ENCODE data around the gene NKIRAS1. TPM values are rescaled to one million over a fixed set of nuclear protein-coding genes. Genes with fewer than 3 reads are reported as not detected.

The NKIRAS1 gene
- total and polyA plus RNA-seq, 2 experiments from 2014 or later: 9.2 to 9.7 TPM

DNA sequence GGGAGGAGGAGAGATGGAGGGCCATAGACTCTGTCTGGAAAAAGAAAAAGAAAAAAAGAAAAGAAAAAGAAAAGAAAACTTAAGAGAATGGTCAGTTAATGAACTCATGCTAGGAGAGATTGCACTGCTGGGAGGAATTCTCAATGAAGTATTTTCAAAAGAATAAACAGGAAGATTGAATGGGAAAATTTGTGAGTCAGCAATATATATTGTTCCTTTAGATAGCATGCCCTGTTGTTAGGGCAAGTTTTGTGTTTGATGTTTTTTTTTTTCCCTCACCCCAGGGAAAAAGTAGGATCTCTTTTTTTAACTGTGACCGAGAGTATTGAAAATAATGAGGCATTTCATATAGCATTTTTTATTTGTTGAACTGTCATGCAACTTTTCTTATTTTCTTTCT is 20.5 kb upstream of the NKIRAS1 start:
- no peak overlapping the region for H3K27ac ChIP-seq (ENCODE audit: low read depth)
- no peak overlapping the region for H3K4me3 ChIP-seq
- H3K36me3 ChIP-seq (ENCODE audit: insufficient read depth): no peaks in the 10 kb centered on the region
- no peaks in the 10 kb centered on the region for H3K9me3 Mint-ChIP-seq
- TF ChIP-seq EZH2 (IDR thresholded peaks at IDR 0.05; ENCODE audit: low read depth, unreplicated experiment) (no peak), NANOG (IDR thresholded peaks at IDR 0.05; ENCODE audit: borderline replicate concordance) (no peak), EZH2phosphoT487 (IDR thresholded peaks at IDR 0.05; ENCODE audit: unreplicated experiment) (no peak), ZNF114 (CRISPR knock-in tag; IDR thresholded peaks at IDR 0.05) (no peak), POLR2AphosphoS5 (IDR thresholded peaks at IDR 0.05; ENCODE audit: low read depth) (no peak), ZNF331 (CRISPR knock-in tag; IDR thresholded peaks at IDR 0.05; ENCODE audit: low read depth) (no peak), JUNB (IDR thresholded peaks at IDR 0.05; ENCODE audit: unreplicated experiment) (no peak), STAT1 (IDR thresholded peaks at IDR 0.05; ENCODE audit: unreplicated experiment) (no peak), CREB1 (CRISPR knock-in tag; IDR thresholded peaks at IDR 0.05; ENCODE audit: low read depth) (no peak)
- TF ChIP-seq, protein P1, sequence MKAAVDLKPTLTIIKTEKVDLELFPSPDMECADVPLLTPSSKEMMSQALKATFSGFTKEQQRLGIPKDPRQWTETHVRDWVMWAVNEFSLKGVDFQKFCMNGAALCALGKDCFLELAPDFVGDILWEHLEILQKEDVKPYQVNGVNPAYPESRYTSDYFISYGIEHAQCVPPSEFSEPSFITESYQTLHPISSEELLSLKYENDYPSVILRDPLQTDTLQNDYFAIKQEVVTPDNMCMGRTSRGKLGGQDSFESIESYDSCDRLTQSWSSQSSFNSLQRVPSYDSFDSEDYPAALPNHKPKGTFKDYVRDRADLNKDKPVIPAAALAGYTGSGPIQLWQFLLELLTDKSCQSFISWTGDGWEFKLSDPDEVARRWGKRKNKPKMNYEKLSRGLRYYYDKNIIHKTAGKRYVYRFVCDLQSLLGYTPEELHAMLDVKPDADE (IDR thresholded peaks at IDR 0.05): no peak
- TF ChIP-seq, protein P2, sequence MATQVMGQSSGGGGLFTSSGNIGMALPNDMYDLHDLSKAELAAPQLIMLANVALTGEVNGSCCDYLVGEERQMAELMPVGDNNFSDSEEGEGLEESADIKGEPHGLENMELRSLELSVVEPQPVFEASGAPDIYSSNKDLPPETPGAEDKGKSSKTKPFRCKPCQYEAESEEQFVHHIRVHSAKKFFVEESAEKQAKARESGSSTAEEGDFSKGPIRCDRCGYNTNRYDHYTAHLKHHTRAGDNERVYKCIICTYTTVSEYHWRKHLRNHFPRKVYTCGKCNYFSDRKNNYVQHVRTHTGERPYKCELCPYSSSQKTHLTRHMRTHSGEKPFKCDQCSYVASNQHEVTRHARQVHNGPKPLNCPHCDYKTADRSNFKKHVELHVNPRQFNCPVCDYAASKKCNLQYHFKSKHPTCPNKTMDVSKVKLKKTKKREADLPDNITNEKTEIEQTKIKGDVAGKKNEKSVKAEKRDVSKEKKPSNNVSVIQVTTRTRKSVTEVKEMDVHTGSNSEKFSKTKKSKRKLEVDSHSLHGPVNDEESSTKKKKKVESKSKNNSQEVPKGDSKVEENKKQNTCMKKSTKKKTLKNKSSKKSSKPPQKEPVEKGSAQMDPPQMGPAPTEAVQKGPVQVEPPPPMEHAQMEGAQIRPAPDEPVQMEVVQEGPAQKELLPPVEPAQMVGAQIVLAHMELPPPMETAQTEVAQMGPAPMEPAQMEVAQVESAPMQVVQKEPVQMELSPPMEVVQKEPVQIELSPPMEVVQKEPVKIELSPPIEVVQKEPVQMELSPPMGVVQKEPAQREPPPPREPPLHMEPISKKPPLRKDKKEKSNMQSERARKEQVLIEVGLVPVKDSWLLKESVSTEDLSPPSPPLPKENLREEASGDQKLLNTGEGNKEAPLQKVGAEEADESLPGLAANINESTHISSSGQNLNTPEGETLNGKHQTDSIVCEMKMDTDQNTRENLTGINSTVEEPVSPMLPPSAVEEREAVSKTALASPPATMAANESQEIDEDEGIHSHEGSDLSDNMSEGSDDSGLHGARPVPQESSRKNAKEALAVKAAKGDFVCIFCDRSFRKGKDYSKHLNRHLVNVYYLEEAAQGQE (IDR thresholded peaks at IDR 0.05; ENCODE audit: unreplicated experiment): no peak
- TF ChIP-seq, protein P3, sequence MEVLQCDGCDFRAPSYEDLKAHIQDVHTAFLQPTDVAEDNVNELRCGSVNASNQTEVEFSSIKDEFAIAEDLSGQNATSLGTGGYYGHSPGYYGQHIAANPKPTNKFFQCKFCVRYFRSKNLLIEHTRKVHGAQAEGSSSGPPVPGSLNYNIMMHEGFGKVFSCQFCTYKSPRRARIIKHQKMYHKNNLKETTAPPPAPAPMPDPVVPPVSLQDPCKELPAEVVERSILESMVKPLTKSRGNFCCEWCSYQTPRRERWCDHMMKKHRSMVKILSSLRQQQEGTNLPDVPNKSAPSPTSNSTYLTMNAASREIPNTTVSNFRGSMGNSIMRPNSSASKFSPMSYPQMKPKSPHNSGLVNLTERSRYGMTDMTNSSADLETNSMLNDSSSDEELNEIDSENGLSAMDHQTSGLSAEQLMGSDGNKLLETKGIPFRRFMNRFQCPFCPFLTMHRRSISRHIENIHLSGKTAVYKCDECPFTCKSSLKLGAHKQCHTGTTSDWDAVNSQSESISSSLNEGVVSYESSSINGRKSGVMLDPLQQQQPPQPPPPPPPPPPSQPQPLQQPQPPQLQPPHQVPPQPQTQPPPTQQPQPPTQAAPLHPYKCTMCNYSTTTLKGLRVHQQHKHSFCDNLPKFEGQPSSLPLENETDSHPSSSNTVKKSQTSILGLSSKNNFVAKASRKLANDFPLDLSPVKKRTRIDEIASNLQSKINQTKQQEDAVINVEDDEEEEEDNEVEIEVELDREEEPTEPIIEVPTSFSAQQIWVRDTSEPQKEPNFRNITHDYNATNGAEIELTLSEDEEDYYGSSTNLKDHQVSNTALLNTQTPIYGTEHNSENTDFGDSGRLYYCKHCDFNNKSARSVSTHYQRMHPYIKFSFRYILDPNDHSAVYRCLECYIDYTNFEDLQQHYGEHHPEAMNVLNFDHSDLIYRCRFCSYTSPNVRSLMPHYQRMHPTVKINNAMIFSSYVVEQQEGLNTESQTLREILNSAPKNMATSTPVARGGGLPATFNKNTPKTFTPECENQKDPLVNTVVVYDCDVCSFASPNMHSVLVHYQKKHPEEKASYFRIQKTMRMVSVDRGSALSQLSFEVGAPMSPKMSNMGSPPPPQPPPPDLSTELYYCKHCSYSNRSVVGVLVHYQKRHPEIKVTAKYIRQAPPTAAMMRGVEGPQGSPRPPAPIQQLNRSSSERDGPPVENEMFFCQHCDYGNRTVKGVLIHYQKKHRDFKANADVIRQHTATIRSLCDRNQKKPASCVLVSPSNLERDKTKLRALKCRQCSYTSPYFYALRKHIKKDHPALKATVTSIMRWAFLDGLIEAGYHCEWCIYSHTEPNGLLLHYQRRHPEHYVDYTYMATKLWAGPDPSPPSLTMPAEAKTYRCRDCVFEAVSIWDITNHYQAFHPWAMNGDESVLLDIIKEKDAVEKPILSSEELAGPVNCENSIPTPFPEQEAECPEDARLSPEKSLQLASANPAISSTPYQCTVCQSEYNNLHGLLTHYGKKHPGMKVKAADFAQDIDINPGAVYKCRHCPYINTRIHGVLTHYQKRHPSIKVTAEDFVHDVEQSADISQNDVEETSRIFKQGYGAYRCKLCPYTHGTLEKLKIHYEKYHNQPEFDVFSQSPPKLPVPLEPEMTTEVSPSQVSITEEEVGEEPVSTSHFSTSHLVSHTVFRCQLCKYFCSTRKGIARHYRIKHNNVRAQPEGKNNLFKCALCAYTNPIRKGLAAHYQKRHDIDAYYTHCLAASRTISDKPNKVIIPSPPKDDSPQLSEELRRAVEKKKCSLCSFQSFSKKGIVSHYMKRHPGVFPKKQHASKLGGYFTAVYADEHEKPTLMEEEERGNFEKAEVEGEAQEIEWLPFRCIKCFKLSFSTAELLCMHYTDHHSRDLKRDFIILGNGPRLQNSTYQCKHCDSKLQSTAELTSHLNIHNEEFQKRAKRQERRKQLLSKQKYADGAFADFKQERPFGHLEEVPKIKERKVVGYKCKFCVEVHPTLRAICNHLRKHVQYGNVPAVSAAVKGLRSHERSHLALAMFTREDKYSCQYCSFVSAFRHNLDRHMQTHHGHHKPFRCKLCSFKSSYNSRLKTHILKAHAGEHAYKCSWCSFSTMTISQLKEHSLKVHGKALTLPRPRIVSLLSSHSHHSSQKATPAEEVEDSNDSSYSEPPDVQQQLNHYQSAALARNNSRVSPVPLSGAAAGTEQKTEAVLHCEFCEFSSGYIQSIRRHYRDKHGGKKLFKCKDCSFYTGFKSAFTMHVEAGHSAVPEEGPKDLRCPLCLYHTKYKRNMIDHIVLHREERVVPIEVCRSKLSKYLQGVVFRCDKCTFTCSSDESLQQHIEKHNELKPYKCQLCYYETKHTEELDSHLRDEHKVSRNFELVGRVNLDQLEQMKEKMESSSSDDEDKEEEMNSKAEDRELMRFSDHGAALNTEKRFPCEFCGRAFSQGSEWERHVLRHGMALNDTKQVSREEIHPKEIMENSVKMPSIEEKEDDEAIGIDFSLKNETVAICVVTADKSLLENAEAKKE (CRISPR knock-in tag; IDR thresholded peaks at IDR 0.05): no peak
- TF ChIP-seq, protein P4, sequence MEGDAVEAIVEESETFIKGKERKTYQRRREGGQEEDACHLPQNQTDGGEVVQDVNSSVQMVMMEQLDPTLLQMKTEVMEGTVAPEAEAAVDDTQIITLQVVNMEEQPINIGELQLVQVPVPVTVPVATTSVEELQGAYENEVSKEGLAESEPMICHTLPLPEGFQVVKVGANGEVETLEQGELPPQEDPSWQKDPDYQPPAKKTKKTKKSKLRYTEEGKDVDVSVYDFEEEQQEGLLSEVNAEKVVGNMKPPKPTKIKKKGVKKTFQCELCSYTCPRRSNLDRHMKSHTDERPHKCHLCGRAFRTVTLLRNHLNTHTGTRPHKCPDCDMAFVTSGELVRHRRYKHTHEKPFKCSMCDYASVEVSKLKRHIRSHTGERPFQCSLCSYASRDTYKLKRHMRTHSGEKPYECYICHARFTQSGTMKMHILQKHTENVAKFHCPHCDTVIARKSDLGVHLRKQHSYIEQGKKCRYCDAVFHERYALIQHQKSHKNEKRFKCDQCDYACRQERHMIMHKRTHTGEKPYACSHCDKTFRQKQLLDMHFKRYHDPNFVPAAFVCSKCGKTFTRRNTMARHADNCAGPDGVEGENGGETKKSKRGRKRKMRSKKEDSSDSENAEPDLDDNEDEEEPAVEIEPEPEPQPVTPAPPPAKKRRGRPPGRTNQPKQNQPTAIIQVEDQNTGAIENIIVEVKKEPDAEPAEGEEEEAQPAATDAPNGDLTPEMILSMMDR (conservative IDR thresholded peaks at IDR 0.05; ENCODE audit: low read depth in 2 of 2): no peak
- no peaks in the 10 kb centered on the region for H3K36me3 Mint-ChIP-seq (ENCODE audit: low read depth)
- no peak overlapping the region for H3K4me2 ChIP-seq
- no peak overlapping the region for H3K4me3 Mint-ChIP-seq
- no peak for DNase-seq (ENCODE audit: low spot score)
- H3F3A ChIP-seq (replicated peaks; ENCODE audit: low read depth): no peaks in the 10 kb centered on the region
- no peaks in the 10 kb centered on the region for H3K4me1 ChIP-seq (ENCODE audit: insufficient read depth)
- no peak overlapping the region for H2AFZ ChIP-seq
- H3K4me1 Mint-ChIP-seq: peaks cover 3% of the 10 kb centered on the region; the same call in 2 of the 3 replicates
- ATAC-seq: no peak
- H3K9me2 ChIP-seq (ENCODE audit: insufficient read depth): no peaks in the 10 kb centered on the region; the same call in 1 of the 2 replicates
- H3K27me3 ChIP-seq (ENCODE audit: insufficient read depth): no peaks in the 10 kb centered on the region
- H3K27ac Mint-ChIP-seq: no peak overlapping the region
- H3K79me2 ChIP-seq (replicated peaks; ENCODE audit: insufficient read depth): no peaks in the 10 kb centered on the region
- no peaks in the 10 kb centered on the region for H3K27me3 Mint-ChIP-seq (ENCODE audit: insufficient read depth, low read depth, poor library complexity)
- H4K20me1 ChIP-seq (replicated peaks; ENCODE audit: insufficient read depth): no peaks in the 10 kb centered on the region

All from GM23338 (cell line).